C4-2B (cell line): ENCODE results near the gene CYB5R3.
"Not testable (repeated sequence)": the region's sequence is repeated elsewhere in the genome, so short reads cannot be mapped to it uniquely, and the experiment has no call there.

Experiments used
- H3K27ac ChIP-seq: fragments of 450-650 bp; 2 replicates; pipeline ENCODE4 v1.5.1; 2017
- CTCF ChIP-seq: fragments of 450-650 bp; conservative IDR thresholded peaks from 2 replicates; pipeline ENCODE4 v1.5.1; 2017; ENCODE audit warnings: mild to moderate bottlenecking
- ZFX ChIP-seq: fragments of 450-650 bp; IDR thresholded peaks from 2 replicates; pipeline ENCODE4 v1.6.1; 2017

Gene CYB5R3

GRCh38 chr22:42676059-42676607 is 26.9 kb upstream of the CYB5R3 start:
- no peak overlapping the region for H3K27ac ChIP-seq
- no peak for TF ChIP-seq CTCF
- TF ChIP-seq ZFX: no peak

- no peak overlapping the region for H3K27ac ChIP-seq
- TF ChIP-seq CTCF (no peak), ZFX (no peak)
These were observed 24.8 kb upstream of the CYB5R3 start for GRCh38 chr22:42673898-42674401.

GRCh38 chr22:42673071-42673470 is 23.9 kb upstream of the CYB5R3 start:
- not testable (repeated sequence) for H3K27ac ChIP-seq

GRCh38 chr22:42670921-42671709 is 21.9 kb upstream of the CYB5R3 start:
- H3K27ac ChIP-seq: no peak overlapping the region
- TF ChIP-seq CTCF (no peak), ZFX (no peak)

- no peak overlapping the region for H3K27ac ChIP-seq
- TF ChIP-seq ZFX (no peak), CTCF (no peak)
These were observed 20.9 kb upstream of the CYB5R3 start for GRCh38 chr22:42670046-42670445.

- not testable (repeated sequence) for H3K27ac ChIP-seq
These were observed 17.2 kb upstream of the CYB5R3 start for GRCh38 chr22:42666393-42666792.

- TF ChIP-seq ZFX: no peak
- TF ChIP-seq CTCF: no peak
- no peak overlapping the region for H3K27ac ChIP-seq
These were observed 16.0 kb upstream of the CYB5R3 start for GRCh38 chr22:42664976-42665831.
